HG02970 (cell line): ENCODE results near the gene RAD23B.

Experiments
- ATAC-seq: cut with Tn5 transposase; IDR thresholded peaks from one replicate; pipeline ENCODE4 v1.9.1; 2021; ENCODE audit warnings: mild to moderate bottlenecking, moderate library complexity, moderate number of reproducible peaks; ENCODE audit not compliant: unreplicated experiment, low FRiP score

Gene RAD23B

DNA sequence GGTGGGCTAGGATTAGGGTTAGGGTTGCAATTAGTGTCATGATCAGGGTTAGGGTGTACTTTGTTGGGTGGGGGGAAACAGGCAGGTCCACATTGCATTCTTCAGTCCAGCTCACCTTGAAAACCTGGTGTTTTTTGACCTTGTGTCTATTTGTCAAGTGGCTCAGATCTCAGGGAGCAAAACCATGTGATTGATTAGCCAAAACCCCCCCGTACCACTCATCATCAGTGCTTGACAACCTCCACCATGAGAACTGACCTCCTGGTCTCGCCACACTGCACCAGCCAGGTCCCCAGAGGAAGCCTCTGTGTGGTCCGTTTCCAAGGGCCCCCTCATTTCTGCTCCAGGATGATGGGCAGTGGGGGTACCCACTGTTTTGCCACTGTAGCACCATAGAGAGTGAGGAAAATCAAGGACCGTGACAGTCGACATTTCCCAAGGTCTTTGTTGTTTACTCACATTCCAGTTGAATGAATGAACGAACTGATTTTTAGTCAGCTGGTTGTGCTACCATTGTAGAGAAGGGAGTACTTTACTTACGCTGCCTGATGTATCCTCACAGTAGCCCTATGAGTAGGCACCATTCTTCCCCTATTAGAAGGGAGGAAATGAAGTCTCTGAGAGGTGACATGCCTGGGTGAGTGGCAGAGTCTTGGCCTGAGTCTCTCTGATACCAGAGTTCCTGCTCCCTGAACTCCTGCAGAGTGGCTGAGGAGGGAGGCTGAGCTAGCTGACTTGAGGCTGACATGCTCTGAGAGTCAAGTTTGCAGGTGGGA lies 84.8 kb downstream of the RAD23B start:
- ATAC-seq: no peak

DNA sequence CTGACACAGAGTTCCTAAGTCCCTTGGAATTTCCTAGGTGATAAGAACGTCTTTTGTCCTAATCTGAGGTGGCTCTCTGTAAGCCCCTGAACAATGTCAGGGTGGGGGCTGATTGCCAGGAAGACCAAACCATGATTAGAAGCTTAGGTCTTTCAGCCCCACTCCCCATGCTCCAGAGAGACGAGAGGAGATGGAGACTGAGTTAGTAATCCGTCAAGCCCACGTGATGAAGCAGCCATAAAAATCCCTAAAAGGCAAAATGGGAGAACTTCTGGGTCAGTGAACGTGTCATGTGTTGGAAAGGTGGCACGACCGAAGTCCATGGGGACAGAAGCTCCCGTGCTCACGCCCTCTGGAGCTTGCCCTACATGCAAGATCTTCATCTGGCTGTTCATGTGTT lies 85.6 kb downstream of the RAD23B start:
- ATAC-seq: no peak

DNA sequence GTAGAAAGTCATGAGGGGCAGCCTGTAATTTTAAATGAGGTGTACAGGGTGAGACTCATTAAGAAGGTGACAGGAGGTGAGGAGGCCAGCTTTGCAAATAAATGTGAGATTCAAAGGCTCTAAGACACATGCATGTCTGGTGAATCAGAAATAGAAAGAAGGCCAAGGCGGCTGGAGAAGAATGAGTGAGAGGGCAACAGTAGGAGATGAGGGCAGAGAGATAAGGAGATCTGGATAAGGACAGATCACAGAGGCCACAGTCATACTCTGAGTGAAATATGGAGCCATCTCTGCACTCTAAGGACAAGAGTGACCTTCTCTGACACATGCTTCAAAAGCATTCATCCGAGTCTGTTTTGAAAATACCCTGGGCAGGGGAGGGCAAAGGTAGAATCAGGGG lies 90.7 kb downstream of the RAD23B start:
- ATAC-seq: no peak

DNA sequence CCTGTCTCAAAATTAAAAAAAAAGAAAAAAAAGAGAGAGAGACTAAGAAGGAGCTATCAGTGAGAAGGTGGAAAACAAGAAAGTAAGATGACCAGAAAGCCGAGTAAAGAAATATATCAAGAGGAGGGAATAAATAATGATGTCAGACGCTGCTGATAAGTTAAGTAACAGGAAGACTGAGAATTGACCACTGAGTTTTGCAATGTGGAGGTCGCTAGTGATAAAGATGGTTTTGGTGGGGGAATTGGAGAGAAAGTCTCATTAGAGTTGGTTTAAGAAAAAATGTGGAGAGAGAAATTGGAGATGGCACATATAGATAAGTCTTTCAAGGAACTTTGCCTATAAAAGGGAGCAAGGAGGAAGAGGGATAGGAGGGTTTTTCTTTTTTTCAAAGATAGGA lies 91.9 kb downstream of the RAD23B start:
- ATAC-seq: no peak

DNA sequence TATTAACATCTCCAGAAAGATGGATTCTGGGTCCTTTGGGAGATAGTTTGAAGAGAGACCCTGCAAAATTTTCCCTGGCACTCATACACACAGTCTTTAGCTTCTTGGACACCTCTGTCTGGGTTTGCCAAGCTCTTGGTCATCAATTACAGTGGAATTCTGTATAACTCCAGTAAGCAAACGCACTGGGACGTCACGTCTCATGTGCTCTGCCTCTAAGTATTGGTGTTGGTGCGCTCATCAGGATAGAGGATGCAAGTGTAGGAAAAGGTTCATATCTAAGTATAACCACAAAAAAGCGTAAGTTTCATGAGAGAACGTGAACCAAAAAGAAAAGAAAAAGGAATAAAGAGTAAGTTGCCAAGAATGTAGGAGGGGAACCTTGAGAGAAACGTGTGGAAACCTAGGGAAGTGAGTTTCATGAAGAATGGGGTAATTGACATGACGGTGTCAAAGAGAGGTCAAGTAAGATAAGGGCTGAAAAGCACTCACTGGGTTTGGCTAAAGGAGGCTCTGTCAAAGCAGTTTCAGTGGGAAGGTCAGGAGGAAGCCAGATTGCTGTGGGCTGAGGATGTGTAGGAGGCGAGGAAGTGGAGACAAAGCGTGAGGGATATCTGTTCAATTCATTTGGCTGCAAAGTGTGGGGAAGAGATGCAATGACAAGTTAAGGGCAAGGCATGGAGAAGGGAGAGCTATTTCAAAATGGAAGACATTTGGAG lies 92.7 kb downstream of the RAD23B start:
- no peak for ATAC-seq

DNA sequence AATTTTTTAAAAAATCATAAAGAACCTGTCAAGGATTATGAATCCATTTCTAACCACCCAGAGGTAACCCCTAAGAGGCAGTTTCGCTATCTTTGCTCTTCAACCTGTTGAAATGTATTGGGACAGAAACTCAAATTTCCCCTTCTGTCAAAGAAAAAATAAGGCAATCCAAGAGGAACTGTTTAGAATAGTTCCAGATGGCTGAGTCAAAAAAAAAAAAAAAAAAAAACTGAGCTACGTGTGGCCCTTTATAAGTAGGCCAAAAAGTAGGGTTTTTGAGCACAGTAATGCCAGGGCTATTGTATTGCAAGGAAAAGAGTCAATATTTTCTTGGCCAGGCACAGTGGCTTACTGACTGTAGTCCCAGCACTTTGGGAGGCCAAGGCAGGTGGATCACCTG lies 94.9 kb downstream of the RAD23B start:
- no peak for ATAC-seq
